Measurements from ENCODE around the gene UHRF2. TPM values are rescaled to one million over a fixed set of nuclear protein-coding genes. Genes with fewer than 3 reads are reported as not detected.

The UHRF2 gene
- total and polyA plus RNA-seq, 2 donors (not counting 3 experiments of a cell fraction or from before 2014, with no cell fraction given), result 63.5 to 101 TPM

- Histone ChIP-seq H4K20me1 (replicated peaks; ENCODE audit: control insufficient read depth, extremely low read depth, insufficient read depth, low read length) (no peaks in the 10 kb centered on the region), H3K79me2 (ENCODE audit: control insufficient read depth, insufficient read depth, low read length) (peaks cover 85% of the 10 kb centered on the region), H3K27ac (ENCODE audit: insufficient read depth, low read depth, low read length) (no peak overlapping the region), H3K9ac (replicated peaks; ENCODE audit: extremely low read depth, insufficient read depth, low read length) (no peak overlapping the region), H3K27me3 (ENCODE audit: control insufficient read depth in 2 of 2, insufficient read depth in 2 of 2, low read length in 2 of 2) (no peaks in the 10 kb centered on the region), H2AFZ (ENCODE audit: low read depth, low read length) (no peak overlapping the region), H3K9me1 (replicated peaks; ENCODE audit: control insufficient read depth, extremely low read depth, insufficient read depth, low read length) (no peaks in the 10 kb centered on the region), H3K36me3 (ENCODE audit: control insufficient read depth in 2 of 2, extremely low read depth in 1 of 2, insufficient read depth in 2 of 2, low read length in 2 of 2) (peaks cover 4 to 11% of the 10 kb centered on the region in 2 experiments), H3K4me1 (ENCODE audit: control insufficient read depth, extremely low read depth, insufficient read depth, low read length) (no peaks in the 10 kb centered on the region), H3K4me2 (ENCODE audit: insufficient read depth, low read length) (no peak overlapping the region), H3K9me3 (replicated peaks; ENCODE audit: control insufficient read depth, insufficient read depth, low read length) (no peaks in the 10 kb centered on the region), H3K4me3 (replicated peaks in 1 of 3; ENCODE audit: insufficient read depth in 1 of 3, low read depth in 1 of 3, low read length in 3 of 3) (no peak overlapping the region)
- ChIA-PET CTCF (interaction anchor here (1.0 to 3.4 kb wide), 4 partner anchors 11 to 118 kb away, joined by 3 to 13 read pairs (median 5); no protein-coding TSS in a partner anchor), POLR2A (no interaction called here)
- TF ChIP-seq GATA2 (IDR thresholded peaks at IDR 0.05; ENCODE audit: insufficient read depth, insufficient read length, low read depth, low read length) (no peak), CTCF (IDR thresholded peaks at IDR 0.05; ENCODE audit: extremely low read depth in 1 of 2, insufficient read depth in 1 of 2, low read depth in 1 of 2, low read length in 2 of 2) (no peak), JUN (IDR thresholded peaks at IDR 0.05; ENCODE audit: borderline replicate concordance, insufficient read depth, insufficient read length, low read depth) (no peak), POLR2AphosphoS5 (IDR thresholded peaks at IDR 0.05; ENCODE audit: insufficient read depth, low read depth, low read length) (no peak), FOS (IDR thresholded peaks at IDR 0.05; ENCODE audit: borderline replicate concordance, insufficient read depth, low read length) (no peak), MYC (IDR thresholded peaks at IDR 0.05; ENCODE audit: low read depth, low read length) (no peak), POLR2A (IDR thresholded peaks at IDR 0.05; ENCODE audit: low read depth, low read length) (no peak), EZH2 (IDR thresholded peaks at IDR 0.05; ENCODE audit: borderline replicate concordance, low read depth, low read length, severe bottlenecking) (no peak), MAX (IDR thresholded peaks at IDR 0.05; ENCODE audit: insufficient read depth, insufficient read length) (no peak)
- DNase-seq (ENCODE audit: low read depth, low spot score) (no peak), FAIRE-seq (no peak)
- BruUV-seq (replicated peaks), result no TSS peak
- dilution Hi-C loops (cut with MboI; ENCODE audit: extremely low pct_ligation_motif_present, low sequenced_read_pairs), result no loop called here
- intact Hi-C loops (cut with micrococcal nuclease), result no loop called here
Observed at GRCh38 chr9:6473151-6473550, 60.2 kb downstream of the UHRF2 start.
